LNCAP (cell line): ENCODE data around the gene B3GNT9.

Source experiments
- CTCF ChIP-seq: fragments of 450-650 bp; IDR thresholded peaks from 2 replicates; pipeline ENCODE4 v1.5.1; 2017; ENCODE audit warnings: mild to moderate bottlenecking

Gene B3GNT9

GRCh38 chr16:67108931-67109406 lies 41.8 kb downstream of the B3GNT9 start:
- no peak for TF ChIP-seq CTCF

GRCh38 chr16:67108489-67108888 lies 42.3 kb downstream of the B3GNT9 start:
- TF ChIP-seq CTCF = no peak

GRCh38 chr16:67105881-67106280 lies 44.9 kb downstream of the B3GNT9 start:
- no peak for TF ChIP-seq CTCF

GRCh38 chr16:67105246-67105645 lies 45.6 kb downstream of the B3GNT9 start:
- TF ChIP-seq CTCF = no peak

- TF ChIP-seq CTCF = no peak
These were observed 46.0 kb downstream of the B3GNT9 start for GRCh38 chr16:67104845-67105244.

GRCh38 chr16:67104061-67104460 lies 46.7 kb downstream of the B3GNT9 start:
- TF ChIP-seq CTCF = peak; percentile 41; the same call in 1 of the 2 replicates

- no peak for TF ChIP-seq CTCF
These were observed 49.3 kb downstream of the B3GNT9 start for GRCh38 chr16:67101311-67102082.
